Retinal pigment epithelial cell (primary cell): ENCODE measurements around the gene VPS26B.
"Not testable (repeated sequence)": the region's sequence is repeated elsewhere in the genome, so short reads cannot be mapped to it uniquely, and the experiment has no call there.

Experiments
- DNase-seq: peaks from one replicate; pipeline ENCODE4 v3.0.0-alpha.2; 2010; ENCODE audit warnings: low read depth
- H3K4me3 ChIP-seq: 2 replicates; pipeline ENCODE4 v1.5.1; 2011; ENCODE audit warnings: mild to moderate bottlenecking, low read length, control low read depth, moderate library complexity
- CTCF ChIP-seq: conservative IDR thresholded peaks from 2 replicates; pipeline ENCODE4 v1.5.1; 2011; ENCODE audit warnings: low read depth, low read length, control low read depth, inconsistent platforms

VPS26B gene

GRCh38 chr11:134250246-134250645 is 25.8 kb downstream of the VPS26B start:
- no peak for DNase-seq
- no peak for TF ChIP-seq CTCF
- H3K4me3 ChIP-seq, result no peak overlapping the region

- no peak for DNase-seq
- no peak for TF ChIP-seq CTCF
- H3K4me3 ChIP-seq, result no peak overlapping the region
Measured at GRCh38 chr11:134250675-134251074, 26.2 kb downstream of the VPS26B start.

GRCh38 chr11:134252346-134253187 is 28.1 kb downstream of the VPS26B start:
- DNase-seq, result no peak

GRCh38 chr11:134253188-134253993 is 28.9 kb downstream of the VPS26B start, which contains the start of the genes ACAD8 and THYN1:
ACAD8 (plus strand) TSS chr11:134253568; CDS start chr11:134253601, 33 bp downstream.
THYN1 (minus strand) TSS chr11:134253352; CDS start chr11:134252882, 470 bp downstream.
- peak; percentile 7 for TF ChIP-seq CTCF
- DNase-seq, result peak; percentile 89
- H3K4me3 ChIP-seq, result peak within 1 kb of the TSS; percentile 99

More at GRCh38 chr11:134252346-134253187, 28.1 kb downstream of the VPS26B start:
- H3K4me3 ChIP-seq, result peak overlapping the region; percentile 99
- no peak for TF ChIP-seq CTCF

GRCh38 chr11:134254433-134255183 is 30.1 kb downstream of the VPS26B start:
- peak overlapping the region; percentile 99 for H3K4me3 ChIP-seq
- DNase-seq, result no peak
- no peak for TF ChIP-seq CTCF

GRCh38 chr11:134255184-134255561 is 30.7 kb downstream of the VPS26B start:
- DNase-seq, H3K4me3 ChIP-seq: not testable (repeated sequence)

- TF ChIP-seq CTCF, result no peak
- DNase-seq, result no peak
- H3K4me3 ChIP-seq, result no peak overlapping the region
Measured at GRCh38 chr11:134257101-134257500, 32.6 kb downstream of the VPS26B start.
